WERI-Rb-1 (cell line): Measurements from ENCODE around the gene LTB.

Experiments
- DNase-seq: peaks from one replicate; pipeline ENCODE4 v3.0.0-alpha.2; 2020
- H3K27ac ChIP-seq: fragments of 250-450 bp; sonication (Bioruptor Pico); 2 replicates; pipeline ENCODE4 v1.5.1; 2020; ENCODE audit warnings: mild to moderate bottlenecking, moderate library complexity
- H3K27me3 ChIP-seq: fragments of 250-450 bp; sonication (Bioruptor Pico); 2 replicates; pipeline ENCODE4 v1.5.1; 2021; ENCODE audit warnings: mild to moderate bottlenecking, low read depth, moderate library complexity; ENCODE audit not compliant: insufficient read depth, severe bottlenecking
- H3K36me3 ChIP-seq: fragments of 250-450 bp; sonication (Bioruptor Pico); 2 replicates; pipeline ENCODE4 v1.5.1; 2020; ENCODE audit warnings: mild to moderate bottlenecking, moderate library complexity
- H3K4me3 ChIP-seq: 2 replicates; pipeline ENCODE4 v1.5.1; 2011; ENCODE audit warnings: low read depth, mild to moderate bottlenecking, control low read depth, low read length
- H3K9me3 ChIP-seq: fragments of 250-450 bp; sonication (Bioruptor Pico); 2 replicates; pipeline ENCODE4 v1.5.1; 2021; ENCODE audit warnings: mild to moderate bottlenecking, moderate library complexity; ENCODE audit not compliant: severe bottlenecking
- TF ChIP-seq, protein P1 (sequence below): IDR thresholded peaks from 2 replicates; pipeline ENCODE4 v1.5.1; 2011; ENCODE audit warnings: low read depth, mild to moderate bottlenecking, control low read depth, inconsistent platforms, low read length

Gene LTB

DNA sequence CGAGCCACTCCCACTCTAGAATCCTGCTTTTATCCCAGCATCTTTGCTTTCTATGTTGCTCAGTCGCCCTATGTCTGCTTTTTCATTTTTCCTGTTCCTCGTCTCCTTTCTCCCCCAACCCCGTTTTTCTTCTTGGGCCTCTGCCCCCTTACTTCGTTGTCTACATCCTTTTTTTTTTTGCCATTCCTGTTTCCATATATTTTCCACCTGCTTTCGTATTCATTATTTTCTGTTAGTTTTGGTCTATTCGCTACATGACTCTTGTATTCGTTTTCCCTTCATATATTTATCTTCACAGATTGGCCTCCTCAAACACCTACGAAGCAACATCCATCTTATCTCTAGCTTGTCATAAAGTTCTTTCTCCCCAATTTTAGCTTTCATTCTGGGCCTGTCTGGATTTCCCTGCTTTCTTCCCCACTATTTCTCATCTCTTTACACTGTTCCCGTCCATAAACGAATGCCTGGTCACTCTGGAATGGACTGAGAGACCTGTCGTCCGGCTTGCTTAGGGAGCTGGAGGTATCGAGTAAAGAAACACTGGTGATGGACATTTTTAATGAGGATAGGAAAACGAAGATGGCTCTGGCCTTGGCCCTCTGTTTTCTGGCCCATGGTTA is 39.2 kb upstream of the LTB start:
- H3K9me3 ChIP-seq = no peaks in the 10 kb centered on the region
- TF ChIP-seq, protein P1, sequence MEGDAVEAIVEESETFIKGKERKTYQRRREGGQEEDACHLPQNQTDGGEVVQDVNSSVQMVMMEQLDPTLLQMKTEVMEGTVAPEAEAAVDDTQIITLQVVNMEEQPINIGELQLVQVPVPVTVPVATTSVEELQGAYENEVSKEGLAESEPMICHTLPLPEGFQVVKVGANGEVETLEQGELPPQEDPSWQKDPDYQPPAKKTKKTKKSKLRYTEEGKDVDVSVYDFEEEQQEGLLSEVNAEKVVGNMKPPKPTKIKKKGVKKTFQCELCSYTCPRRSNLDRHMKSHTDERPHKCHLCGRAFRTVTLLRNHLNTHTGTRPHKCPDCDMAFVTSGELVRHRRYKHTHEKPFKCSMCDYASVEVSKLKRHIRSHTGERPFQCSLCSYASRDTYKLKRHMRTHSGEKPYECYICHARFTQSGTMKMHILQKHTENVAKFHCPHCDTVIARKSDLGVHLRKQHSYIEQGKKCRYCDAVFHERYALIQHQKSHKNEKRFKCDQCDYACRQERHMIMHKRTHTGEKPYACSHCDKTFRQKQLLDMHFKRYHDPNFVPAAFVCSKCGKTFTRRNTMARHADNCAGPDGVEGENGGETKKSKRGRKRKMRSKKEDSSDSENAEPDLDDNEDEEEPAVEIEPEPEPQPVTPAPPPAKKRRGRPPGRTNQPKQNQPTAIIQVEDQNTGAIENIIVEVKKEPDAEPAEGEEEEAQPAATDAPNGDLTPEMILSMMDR = no peak
- peak overlapping the region; percentile 74 for H3K4me3 ChIP-seq
- DNase-seq = no peak
- H3K27me3 ChIP-seq = no peaks in the 10 kb centered on the region
- peak overlapping the region; percentile 99 for H3K27ac ChIP-seq
- peaks cover 58% of the 10 kb centered on the region for H3K36me3 ChIP-seq

DNA sequence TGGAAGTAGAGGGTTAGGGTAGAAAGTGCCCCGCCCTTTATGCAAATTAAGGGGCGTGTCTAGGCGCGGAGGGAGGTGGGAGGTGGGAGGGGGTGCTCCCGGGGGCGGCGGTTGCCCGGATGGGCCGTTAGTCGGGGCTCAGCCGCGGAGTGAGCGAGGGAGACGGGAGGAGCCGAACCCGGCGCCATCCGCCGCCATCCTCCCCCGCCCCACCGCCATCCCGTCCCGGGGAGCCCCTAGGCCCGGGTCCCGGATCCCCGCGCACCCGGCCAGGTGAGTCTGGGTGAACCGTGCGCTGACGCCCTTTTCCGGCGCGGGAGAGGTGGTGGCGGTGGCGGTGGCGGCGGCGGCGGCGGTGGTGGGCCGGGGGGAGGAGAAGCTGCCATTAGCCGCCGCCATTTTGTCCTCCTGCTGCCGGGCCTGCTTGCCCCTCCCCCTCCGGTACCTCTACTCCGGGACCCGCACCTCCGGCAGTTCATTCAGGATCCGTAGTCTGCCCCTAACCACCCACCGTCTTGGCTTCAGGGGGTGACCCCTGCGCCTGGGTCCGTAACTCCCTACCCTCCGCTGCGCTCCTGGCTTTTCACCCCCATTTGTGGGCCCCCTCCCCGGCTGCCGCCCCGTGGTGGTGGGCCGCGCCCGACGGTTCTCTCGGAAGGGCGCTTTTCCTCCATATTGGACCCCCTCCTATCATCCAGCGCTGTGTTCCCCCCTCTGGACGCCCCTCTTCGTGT is 38.5 kb upstream of the LTB start, which contains the start of gene PRRC2A:
Gene PRRC2A (plus strand): TSS at position 130 of the 734 bp plus-strand sequence. CDS start 2,075 bp downstream, outside the sequence.
- H3K36me3 ChIP-seq = peaks cover 51% of the 10 kb centered on the region
- no peaks in the 10 kb centered on the region for H3K27me3 ChIP-seq
- DNase-seq = peak; percentile 92
- TF ChIP-seq, protein P1 = no peak
- H3K9me3 ChIP-seq = no peaks in the 10 kb centered on the region
- peak within 1 kb of the TSS; percentile 99 for H3K27ac ChIP-seq
- H3K4me3 ChIP-seq = peak within 1 kb of the TSS; percentile 74

DNA sequence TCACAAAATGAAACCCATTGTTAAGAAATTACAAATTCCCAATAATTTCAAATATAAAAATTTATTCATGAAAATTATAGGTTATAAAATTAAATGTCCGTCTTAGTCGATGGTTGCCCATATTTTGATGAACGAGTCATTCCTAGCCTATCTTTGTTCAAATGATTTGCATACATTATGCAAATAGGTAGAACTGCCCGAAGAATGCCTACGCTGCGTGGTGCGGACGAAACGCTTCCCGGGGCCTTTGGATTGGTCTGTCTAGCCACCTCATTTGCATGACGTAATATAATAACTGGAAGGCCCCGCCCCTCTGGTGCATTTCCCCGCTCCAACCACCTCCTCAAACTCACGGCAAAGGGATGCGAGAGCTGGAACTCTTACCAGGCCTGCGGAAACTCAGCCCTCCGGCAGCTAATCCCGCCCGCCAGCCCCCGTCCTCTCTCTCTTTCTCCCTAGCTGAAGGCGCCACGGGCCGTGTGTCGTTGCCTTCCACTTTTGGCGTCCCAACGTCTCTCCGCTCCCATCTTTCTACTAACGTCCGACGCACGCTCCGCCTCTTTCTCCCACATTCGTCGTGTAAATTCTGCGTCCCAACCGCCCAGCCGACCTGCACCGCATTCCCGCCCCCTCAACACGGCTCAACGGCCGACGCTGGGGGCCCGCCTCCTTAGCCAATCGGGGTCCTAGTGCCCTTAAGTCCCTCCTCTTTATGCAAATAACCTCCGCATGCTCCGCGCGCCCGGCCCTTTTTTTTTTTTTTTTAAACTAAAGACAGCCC is 37.8 kb upstream of the LTB start:
- peaks cover 43% of the 10 kb centered on the region for H3K36me3 ChIP-seq
- no peaks in the 10 kb centered on the region for H3K9me3 ChIP-seq
- TF ChIP-seq, protein P1 = no peak
- H3K27ac ChIP-seq = peak overlapping the region; percentile 95
- H3K27me3 ChIP-seq = no peaks in the 10 kb centered on the region
- DNase-seq = peak; percentile 100
- peak overlapping the region; percentile 63 for H3K4me3 ChIP-seq

DNA sequence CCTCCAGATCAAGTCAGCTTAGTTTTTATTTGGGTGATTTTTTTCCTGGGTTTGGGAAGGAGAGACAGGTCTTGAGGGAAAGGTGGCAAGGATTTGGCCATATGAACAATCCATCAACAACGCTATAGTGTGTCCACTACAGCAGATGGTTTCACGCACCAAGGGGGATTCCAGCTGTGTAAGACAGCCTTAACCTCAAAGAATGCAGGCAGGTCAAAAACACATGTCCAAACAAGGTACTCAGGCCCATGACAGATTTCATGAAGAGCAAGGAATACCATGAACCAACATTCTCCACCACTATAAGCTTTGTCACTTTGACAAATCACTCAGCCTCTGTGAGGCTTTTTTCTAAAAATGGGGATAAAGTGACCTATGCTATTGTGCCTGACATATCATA is 34.8 kb upstream of the LTB start:
- Histone ChIP-seq H3K27me3 (no peaks in the 10 kb centered on the region), H3K9me3 (no peaks in the 10 kb centered on the region), H3K36me3 (peaks cover 13% of the 10 kb centered on the region), H3K4me3 (no peak overlapping the region), H3K27ac (no peak overlapping the region)
- DNase-seq = no peak
- TF ChIP-seq, protein P1 = no peak

DNA sequence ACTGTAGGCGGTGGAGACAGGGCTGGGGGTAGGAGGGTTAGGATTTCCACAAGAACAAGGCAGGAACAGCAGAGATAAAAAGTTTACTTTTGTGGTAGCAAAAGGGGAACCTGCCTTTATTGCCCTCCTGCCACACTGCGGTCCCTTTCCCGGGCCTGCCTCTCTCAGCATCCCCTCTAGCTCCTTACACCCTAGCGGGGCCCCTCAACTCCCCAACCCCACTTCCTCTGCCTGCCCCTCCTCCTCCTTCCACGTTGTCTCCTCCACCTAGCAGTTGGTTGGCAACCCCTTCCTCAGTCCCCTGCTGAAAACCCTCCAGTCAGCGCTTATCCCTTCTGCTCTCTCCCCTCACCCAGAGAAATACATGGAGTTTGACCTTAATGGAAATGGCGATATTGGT is 33.5 kb upstream of the LTB start:
- no peaks in the 10 kb centered on the region for H3K9me3 ChIP-seq
- H3K36me3 ChIP-seq = peaks cover under 1% of the 10 kb centered on the region; the same call in 1 of the 2 replicates
- H3K4me3 ChIP-seq = no peak overlapping the region
- TF ChIP-seq, protein P1 = no peak
- H3K27ac ChIP-seq = no peak overlapping the region
- no peaks in the 10 kb centered on the region for H3K27me3 ChIP-seq
- no peak for DNase-seq
